ENCODE results near the gene MOCS3.

MOCS3 gene

GRCh38 chr20:51009303-51010042, 50.9 kb downstream of the MOCS3 start:
- DNase-seq (ENCODE audit: low read depth in 2 of 3, low spot score in 2 of 3): no peak

- DNase-seq (ENCODE audit: low read depth in 2 of 3, low spot score in 2 of 3): no peak
Observed at GRCh38 chr20:51010043-51010365, 51.4 kb downstream of the MOCS3 start.

- DNase-seq (ENCODE audit: low read depth in 2 of 3, low spot score in 2 of 3): no peak
Observed at GRCh38 chr20:51010932-51011331, 52.3 kb downstream of the MOCS3 start.

DNA sequence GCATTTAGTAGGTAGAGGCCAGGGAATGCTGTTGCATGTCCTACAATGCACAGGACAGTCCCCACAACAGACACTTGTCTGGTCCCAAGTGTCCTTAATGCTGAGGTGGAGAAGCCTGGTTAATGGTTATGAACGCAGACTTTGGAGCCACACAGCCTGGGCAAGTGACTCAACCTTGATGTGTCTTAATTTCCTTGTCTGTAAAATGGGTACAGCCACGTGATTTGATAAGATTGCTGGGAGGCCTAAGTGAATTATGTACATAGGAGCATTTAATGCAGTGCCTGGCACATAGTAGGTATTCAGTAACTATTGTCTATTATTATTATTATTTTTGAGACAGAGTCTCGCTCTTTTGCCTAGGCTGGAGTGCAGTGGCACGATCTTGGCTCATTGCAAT, 52.9 kb downstream of the MOCS3 start:
- DNase-seq (ENCODE audit: low read depth in 2 of 3, low spot score in 2 of 3): no peak

DNA sequence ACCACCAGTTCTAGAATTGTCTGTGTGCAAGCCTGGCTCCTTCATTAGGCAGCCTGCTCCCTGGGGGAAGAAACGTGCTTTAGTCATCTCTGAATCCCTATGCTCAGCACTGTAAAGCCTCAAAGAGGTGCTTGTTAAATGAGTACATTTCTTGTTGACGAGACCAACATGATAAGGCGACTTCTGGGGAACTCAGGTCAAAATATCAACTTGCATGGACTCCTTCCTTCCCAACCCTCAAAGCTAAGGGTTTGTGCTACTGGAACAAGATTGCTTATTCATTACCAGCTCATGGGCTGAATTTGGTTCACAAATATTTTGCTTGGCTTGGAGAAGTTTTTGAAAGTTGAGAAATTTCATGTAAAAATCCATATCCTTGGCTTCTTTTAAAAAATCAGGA, 53.7 kb downstream of the MOCS3 start:
- no peak for DNase-seq (ENCODE audit: low read depth in 2 of 3, low spot score in 2 of 3)

Data from activated CD8-positive, alpha-beta memory T cell treated with anti-CD3 and anti-CD28 coated beads for 48 hours (primary cell).